Right lobe of liver (tissue), 4 donors: ENCODE measurements around the gene MED27.

Experiments
- POLR2A ChIP-seq: fragments of 450-650 bp; IDR thresholded peaks from one replicate; pipeline ENCODE4 v1.6.1; 2017; ENCODE audit warnings: antibody characterized with exemption, mild to moderate bottlenecking
- TF ChIP-seq, protein P1 (sequence below), 4 donors: fragments of 200-600 bp in 3 of 4; fragments of 450-650 bp in 1 of 4; IDR thresholded peaks; one replicate each; pipeline versions ENCODE4 v1.5.1 to v1.8.0; 2016 to 2022; ENCODE audit warnings: antibody characterized with exemption in 4 of 4, mild to moderate bottlenecking in 2 of 4
- donor health status: DM: no; HTN: no; CAD: no.
- donor health status: DM: no; HTN: no; CAD: no.
- donor health status: DM: no; HTN: yes; CAD: no.

DNA sequence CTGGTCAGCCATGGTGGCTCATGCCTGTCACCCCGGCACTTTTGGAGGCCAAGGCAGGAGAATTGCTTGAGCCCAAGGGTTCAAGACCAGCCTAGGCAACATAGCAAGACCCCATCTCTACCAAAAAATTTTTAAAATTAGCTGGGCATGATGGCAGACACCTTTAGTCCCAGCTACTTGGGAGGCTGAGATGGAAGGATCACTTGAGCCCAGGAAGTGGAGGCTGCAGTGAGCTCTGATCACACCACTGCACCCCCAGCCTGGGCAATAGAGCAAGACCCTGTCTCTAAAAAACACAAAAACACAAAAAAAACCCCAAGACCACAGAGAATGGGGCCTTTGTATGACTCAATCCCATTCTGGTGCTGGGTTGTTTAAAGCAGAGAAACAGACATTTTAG, 44.0 kb downstream of the MED27 start:
- TF ChIP-seq, protein P1, sequence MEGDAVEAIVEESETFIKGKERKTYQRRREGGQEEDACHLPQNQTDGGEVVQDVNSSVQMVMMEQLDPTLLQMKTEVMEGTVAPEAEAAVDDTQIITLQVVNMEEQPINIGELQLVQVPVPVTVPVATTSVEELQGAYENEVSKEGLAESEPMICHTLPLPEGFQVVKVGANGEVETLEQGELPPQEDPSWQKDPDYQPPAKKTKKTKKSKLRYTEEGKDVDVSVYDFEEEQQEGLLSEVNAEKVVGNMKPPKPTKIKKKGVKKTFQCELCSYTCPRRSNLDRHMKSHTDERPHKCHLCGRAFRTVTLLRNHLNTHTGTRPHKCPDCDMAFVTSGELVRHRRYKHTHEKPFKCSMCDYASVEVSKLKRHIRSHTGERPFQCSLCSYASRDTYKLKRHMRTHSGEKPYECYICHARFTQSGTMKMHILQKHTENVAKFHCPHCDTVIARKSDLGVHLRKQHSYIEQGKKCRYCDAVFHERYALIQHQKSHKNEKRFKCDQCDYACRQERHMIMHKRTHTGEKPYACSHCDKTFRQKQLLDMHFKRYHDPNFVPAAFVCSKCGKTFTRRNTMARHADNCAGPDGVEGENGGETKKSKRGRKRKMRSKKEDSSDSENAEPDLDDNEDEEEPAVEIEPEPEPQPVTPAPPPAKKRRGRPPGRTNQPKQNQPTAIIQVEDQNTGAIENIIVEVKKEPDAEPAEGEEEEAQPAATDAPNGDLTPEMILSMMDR (IDR thresholded peaks at IDR 0.05): no peak
- no peak for TF ChIP-seq POLR2A
